ENCODE measurements around the gene RPS4Y1. TPM values are rescaled to one million over a fixed set of nuclear protein-coding genes. Genes with fewer than 3 reads are reported as not detected.
"Not testable (repeated sequence)": the region's sequence is repeated elsewhere in the genome, so short reads cannot be mapped to it uniquely, and the experiment has no call there.

The RPS4Y1 gene
- total RNA-seq (ENCODE audit: low replicate concordance) = not detected in 2 replicates
- long read RNA-seq = 0 reads

GRCh38 chrY:2841471-2841893 lies at the start of gene RPS4Y1:
Gene RPS4Y1, plus strand, starts transcription at chrY:2841602. Its CDS starts 23 bp downstream, at chrY:2841625.
- Mint-ChIP-seq H3K36me3 (no peaks in the 10 kb centered on the region), H3K4me1 (ENCODE audit: unreplicated experiment) (no peaks in the 10 kb centered on the region), H3K27ac (no peak within 1 kb of the TSS), H3K4me3 (no peak within 1 kb of the TSS), H3K9me3 (no peaks in the 10 kb centered on the region), H3K27me3 (no peaks in the 10 kb centered on the region)
- no peak for TF ChIP-seq CTCF (conservative IDR thresholded peaks at IDR 0.05)
- no peak for DNase-seq (ENCODE audit: extremely low spot score, unreplicated experiment)

GRCh38 chrY:2796977-2797523 lies 44.4 kb upstream of the RPS4Y1 start:
- no peak overlapping the region for H3K4me3 Mint-ChIP-seq
- H3K36me3 Mint-ChIP-seq = no peaks in the 10 kb centered on the region
- TF ChIP-seq CTCF (conservative IDR thresholded peaks at IDR 0.05) = no peak
- H3K4me1 Mint-ChIP-seq (ENCODE audit: unreplicated experiment) = no peaks in the 10 kb centered on the region
- no peak for DNase-seq (ENCODE audit: extremely low spot score, unreplicated experiment)
- no peaks in the 10 kb centered on the region for H3K27me3 Mint-ChIP-seq
- H3K27ac Mint-ChIP-seq = no peak overlapping the region
- H3K9me3 Mint-ChIP-seq = no peaks in the 10 kb centered on the region

- no peak overlapping the region for H3K4me3 Mint-ChIP-seq
- no peaks in the 10 kb centered on the region for H3K27me3 Mint-ChIP-seq
- no peaks in the 10 kb centered on the region for H3K9me3 Mint-ChIP-seq
- no peak for DNase-seq (ENCODE audit: extremely low spot score, unreplicated experiment)
- TF ChIP-seq CTCF (conservative IDR thresholded peaks at IDR 0.05) = no peak
- H3K27ac Mint-ChIP-seq = no peak overlapping the region
- no peaks in the 10 kb centered on the region for H3K4me1 Mint-ChIP-seq (ENCODE audit: unreplicated experiment)
- H3K36me3 Mint-ChIP-seq = no peaks in the 10 kb centered on the region
Measured at GRCh38 chrY:2797991-2798390, 43.4 kb upstream of the RPS4Y1 start.

GRCh38 chrY:2800246-2800645 lies 41.2 kb upstream of the RPS4Y1 start:
- Mint-ChIP-seq H3K9me3 (no peaks in the 10 kb centered on the region), H3K36me3 (no peaks in the 10 kb centered on the region), H3K4me3 (no peak overlapping the region), H3K27me3 (no peaks in the 10 kb centered on the region), H3K4me1 (ENCODE audit: unreplicated experiment) (no peaks in the 10 kb centered on the region), H3K27ac (no peak overlapping the region)
- TF ChIP-seq CTCF (conservative IDR thresholded peaks at IDR 0.05) = no peak
- no peak for DNase-seq (ENCODE audit: extremely low spot score, unreplicated experiment)

- not testable (repeated sequence) for H3K27me3 Mint-ChIP-seq
Measured at GRCh38 chrY:2817146-2817896, 24.1 kb upstream of the RPS4Y1 start.

GRCh38 chrY:2824471-2824870 lies 16.9 kb upstream of the RPS4Y1 start:
- Mint-ChIP-seq H3K36me3 (no peaks in the 10 kb centered on the region), H3K4me1 (ENCODE audit: unreplicated experiment) (no peaks in the 10 kb centered on the region), H3K27me3 (no peaks in the 10 kb centered on the region), H3K9me3 (no peaks in the 10 kb centered on the region), H3K4me3 (no peak overlapping the region), H3K27ac (no peak overlapping the region)
- no peak for TF ChIP-seq CTCF (conservative IDR thresholded peaks at IDR 0.05)
- no peak for DNase-seq (ENCODE audit: extremely low spot score, unreplicated experiment)

More at GRCh38 chrY:2817146-2817896, 24.1 kb upstream of the RPS4Y1 start:
- not testable (repeated sequence) for H3K4me1 Mint-ChIP-seq (ENCODE audit: unreplicated experiment); H3K36me3 Mint-ChIP-seq; H3K27ac Mint-ChIP-seq; H3K9me3 Mint-ChIP-seq; DNase-seq (ENCODE audit: extremely low spot score, unreplicated experiment); H3K4me3 Mint-ChIP-seq
